ENCODE measurements around the gene NME2.

NME2 gene

DNA sequence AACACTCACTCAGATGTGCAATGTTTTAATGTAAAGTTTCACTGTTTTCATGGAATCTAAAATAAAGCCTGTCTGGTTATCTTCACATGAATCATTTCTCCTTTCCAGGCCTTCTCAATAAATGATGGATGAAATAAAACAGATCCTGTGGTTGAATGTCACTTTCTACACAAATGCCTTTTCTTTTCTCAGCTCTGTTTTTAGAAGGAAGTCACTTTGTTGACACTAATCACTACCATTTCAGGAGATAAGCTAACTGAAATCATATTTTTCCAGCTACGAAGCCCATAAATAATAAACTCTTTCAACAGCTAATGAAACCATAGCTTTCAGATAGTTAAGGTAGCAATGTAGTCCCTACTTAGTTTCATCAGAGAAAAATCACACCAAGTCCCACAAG, 17.9 kb downstream of the NME2 start:
- no peak overlapping the region for H3K4me3 ChIP-seq (replicated peaks in 1 of 2; ENCODE audit: low read depth in 2 of 2, low read length in 2 of 2)
- TF ChIP-seq, protein P1, sequence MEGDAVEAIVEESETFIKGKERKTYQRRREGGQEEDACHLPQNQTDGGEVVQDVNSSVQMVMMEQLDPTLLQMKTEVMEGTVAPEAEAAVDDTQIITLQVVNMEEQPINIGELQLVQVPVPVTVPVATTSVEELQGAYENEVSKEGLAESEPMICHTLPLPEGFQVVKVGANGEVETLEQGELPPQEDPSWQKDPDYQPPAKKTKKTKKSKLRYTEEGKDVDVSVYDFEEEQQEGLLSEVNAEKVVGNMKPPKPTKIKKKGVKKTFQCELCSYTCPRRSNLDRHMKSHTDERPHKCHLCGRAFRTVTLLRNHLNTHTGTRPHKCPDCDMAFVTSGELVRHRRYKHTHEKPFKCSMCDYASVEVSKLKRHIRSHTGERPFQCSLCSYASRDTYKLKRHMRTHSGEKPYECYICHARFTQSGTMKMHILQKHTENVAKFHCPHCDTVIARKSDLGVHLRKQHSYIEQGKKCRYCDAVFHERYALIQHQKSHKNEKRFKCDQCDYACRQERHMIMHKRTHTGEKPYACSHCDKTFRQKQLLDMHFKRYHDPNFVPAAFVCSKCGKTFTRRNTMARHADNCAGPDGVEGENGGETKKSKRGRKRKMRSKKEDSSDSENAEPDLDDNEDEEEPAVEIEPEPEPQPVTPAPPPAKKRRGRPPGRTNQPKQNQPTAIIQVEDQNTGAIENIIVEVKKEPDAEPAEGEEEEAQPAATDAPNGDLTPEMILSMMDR (IDR thresholded peaks at IDR 0.05; ENCODE audit: low read depth, low read length) = no peak
- no peak for DNase-seq (ENCODE audit: low read depth in 2 of 2)

DNA sequence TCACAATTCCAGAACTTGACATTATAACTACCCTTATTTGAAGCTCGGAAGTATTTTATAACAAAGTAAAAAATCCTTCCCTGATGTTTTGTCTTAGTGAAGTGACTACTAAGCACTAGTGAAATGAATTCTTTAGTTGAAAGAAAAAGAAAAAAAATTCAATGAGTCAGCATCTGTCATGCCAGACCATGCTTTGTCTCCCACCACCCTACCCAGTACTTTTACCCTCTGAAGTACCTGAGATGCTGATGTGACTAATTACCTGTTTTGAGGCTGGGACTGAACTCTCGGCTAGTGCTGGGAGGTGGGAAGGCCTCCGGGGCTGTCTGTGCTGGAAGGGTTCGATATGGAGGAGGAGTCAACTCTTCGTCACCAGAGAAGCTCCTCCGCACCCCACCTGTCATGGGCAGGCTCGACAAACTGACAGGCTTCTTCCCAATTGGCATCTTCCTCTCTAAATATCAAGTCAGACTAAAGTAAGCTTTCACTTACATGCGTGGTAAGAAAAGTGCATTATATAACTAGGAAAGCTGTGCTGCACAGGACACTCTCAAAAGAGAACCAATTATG, 19.6 kb downstream of the NME2 start:
- TF ChIP-seq, protein P1 (IDR thresholded peaks at IDR 0.05; ENCODE audit: low read depth, low read length) = no peak
- DNase-seq (ENCODE audit: low read depth in 2 of 2) = no peak
- no peak overlapping the region for H3K4me3 ChIP-seq (replicated peaks in 1 of 2; ENCODE audit: low read depth in 2 of 2, low read length in 2 of 2)

DNA sequence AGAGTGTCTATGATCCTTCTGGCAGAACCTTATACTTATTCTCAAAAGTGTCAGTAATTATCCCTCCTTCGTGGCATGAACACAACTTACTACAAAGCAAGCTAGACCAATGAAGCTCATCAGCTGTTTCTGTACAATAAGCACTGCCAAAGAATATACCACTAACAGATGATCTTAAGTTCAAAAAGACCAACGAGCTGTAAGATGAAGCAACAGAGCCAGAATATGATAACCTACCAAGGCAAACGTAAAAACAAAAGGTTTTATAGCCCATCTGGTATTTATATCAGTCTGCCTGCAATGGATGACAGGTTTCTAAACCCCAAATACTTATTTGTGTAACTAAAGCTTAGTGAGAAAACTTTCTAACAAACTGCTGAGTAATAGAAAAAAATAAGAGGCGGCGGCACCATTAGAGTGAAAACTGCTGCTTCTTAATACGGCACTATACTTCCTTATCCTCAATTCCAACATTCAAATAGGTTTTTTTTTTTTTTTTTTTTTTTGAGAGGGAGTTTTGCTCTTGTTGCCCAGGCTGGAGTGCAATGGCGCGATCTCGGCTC, 22.1 kb downstream of the NME2 start:
- DNase-seq (ENCODE audit: low read depth in 2 of 2) = no peak
- TF ChIP-seq, protein P1 (IDR thresholded peaks at IDR 0.05; ENCODE audit: low read depth, low read length) = no peak
- H3K4me3 ChIP-seq (replicated peaks in 1 of 2; ENCODE audit: low read depth in 2 of 2, low read length in 2 of 2) = no peak overlapping the region

DNA sequence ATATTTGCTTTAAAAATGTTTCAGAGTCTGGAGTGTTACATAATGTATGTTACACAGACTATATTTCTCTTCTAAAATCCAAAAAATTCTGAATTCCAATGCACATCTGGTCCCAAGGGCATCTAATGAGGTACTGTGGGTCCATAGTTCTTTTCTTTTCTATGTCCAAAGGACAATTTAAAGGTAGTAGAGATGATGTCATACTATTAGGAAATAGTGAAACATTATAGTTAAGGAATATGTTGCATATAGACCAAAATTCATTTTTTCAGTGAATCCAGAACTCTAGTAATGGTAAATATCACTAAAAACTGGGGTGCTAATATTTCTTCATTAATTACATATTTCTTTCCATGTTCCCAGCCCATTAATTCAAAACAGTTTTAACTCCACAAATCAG, 23.0 kb downstream of the NME2 start:
- DNase-seq (ENCODE audit: low read depth in 2 of 2) = no peak
- no peak overlapping the region for H3K4me3 ChIP-seq (replicated peaks in 1 of 2; ENCODE audit: low read depth in 2 of 2, low read length in 2 of 2)
- TF ChIP-seq, protein P1 (IDR thresholded peaks at IDR 0.05; ENCODE audit: low read depth, low read length) = no peak

DNA sequence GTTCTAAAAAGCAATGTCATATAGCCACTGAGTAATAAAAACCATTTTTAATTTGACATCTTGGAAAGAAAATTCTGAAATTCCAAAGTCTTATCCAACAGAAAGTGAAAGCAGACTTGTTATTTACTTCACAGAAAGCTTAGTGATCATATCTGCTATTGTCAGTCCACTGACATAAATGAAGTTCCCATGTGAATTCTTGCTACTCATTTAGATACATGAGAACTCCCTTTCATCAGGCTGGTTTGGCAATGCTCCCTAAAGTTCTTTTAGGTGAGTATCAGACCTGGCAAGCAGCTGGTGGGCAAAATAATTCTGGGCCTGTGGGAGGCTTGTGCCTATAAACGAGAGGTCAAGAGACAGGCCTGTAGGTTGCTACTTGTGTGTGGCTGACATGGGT, 23.4 kb downstream of the NME2 start:
- DNase-seq (ENCODE audit: low read depth in 2 of 2) = no peak
- H3K4me3 ChIP-seq (replicated peaks in 1 of 2; ENCODE audit: low read depth in 2 of 2, low read length in 2 of 2) = no peak overlapping the region
- TF ChIP-seq, protein P1 (IDR thresholded peaks at IDR 0.05; ENCODE audit: low read depth, low read length) = no peak

DNA sequence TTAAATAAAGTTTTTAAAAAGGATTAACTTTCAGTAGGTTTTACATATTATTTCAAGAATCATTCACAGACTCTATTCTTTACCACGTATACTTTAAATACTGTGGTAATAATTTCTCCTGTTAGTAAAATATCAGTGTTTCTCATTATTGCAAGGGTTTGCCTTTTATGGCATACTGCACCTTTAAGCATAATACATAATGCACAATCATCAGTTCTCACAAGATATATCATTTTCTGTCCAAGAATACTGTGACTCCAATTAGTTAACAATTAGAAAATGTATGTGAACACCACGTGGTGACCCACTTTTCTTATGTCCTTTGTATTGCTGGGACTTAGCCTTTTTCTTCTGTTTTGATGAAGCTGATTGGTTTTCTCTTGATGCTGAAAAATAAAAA, 25.7 kb downstream of the NME2 start:
- DNase-seq (ENCODE audit: low read depth in 2 of 2) = no peak
- TF ChIP-seq, protein P1 (IDR thresholded peaks at IDR 0.05; ENCODE audit: low read depth, low read length) = no peak
- no peak overlapping the region for H3K4me3 ChIP-seq (replicated peaks in 1 of 2; ENCODE audit: low read depth in 2 of 2, low read length in 2 of 2)

DNA sequence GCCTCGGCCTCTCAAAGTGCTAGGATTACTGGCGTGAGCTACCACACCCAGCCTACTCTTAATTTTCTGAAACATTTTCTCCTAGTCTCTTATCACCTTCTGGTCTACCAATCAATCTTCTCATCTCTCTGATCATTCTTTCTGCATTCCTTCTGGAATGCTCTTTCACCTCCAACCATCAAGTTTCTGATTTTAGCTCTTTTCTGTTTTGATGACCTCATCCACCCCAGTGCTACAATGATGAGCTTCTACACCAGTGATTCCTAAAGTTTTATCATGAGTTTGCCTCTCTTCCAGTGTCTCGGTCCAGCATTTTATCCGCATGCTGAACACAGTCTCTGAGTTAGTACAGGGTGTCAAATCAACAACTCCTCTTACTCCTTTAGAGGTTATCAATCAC, 31.5 kb downstream of the NME2 start:
- H3K4me3 ChIP-seq (replicated peaks in 1 of 2; ENCODE audit: low read depth in 2 of 2, low read length in 2 of 2) = no peak overlapping the region
- TF ChIP-seq, protein P1 (IDR thresholded peaks at IDR 0.05; ENCODE audit: low read depth, low read length) = no peak
- no peak for DNase-seq (ENCODE audit: low read depth in 2 of 2)
